Activated CD8-positive, alpha-beta T cell treated with anti-CD3 and anti-CD28 coated beads for 36 hours (primary cell): ENCODE data around the gene MYO1D. TPM values are rescaled to one million over a fixed set of nuclear protein-coding genes. Genes with fewer than 3 reads are reported as not detected.
"Not testable (repeated sequence)": the region's sequence is repeated elsewhere in the genome, so short reads cannot be mapped to it uniquely, and the experiment has no call there.

Experiments
- ATAC-seq: fragments of 200-7000 bp; cut with Tn5 transposase; one replicate; pipeline ENCODE4 v1.10.0; 2021; ENCODE audit warnings: mild to moderate bottlenecking, moderate library complexity
- CTCF ChIA-PET: fragments of 350-600 bp; sonication (Branson Sonifier 250); formaldehyde crosslinking; loops from one replicate; lab custom pipeline; 2021; ENCODE audit warnings: antibody characterized with exemption; lab: Charles Lee
- POLR2A ChIA-PET: fragments of 350-600 bp; sonication (Branson Sonifier 250); formaldehyde crosslinking; loops from one replicate; lab custom pipeline; 2021; ENCODE audit warnings: antibody characterized with exemption; lab: Charles Lee
- DNase-seq: peaks from one replicate; pipeline ENCODE4 v3.0.0-alpha.2; 2020
- H3K27ac Mint-ChIP-seq: one replicate; pipeline ENCODE4 v1.8.0; 2021; ENCODE audit warnings: mild to moderate bottlenecking, mixed read lengths
- H3K27me3 Mint-ChIP-seq: one replicate; pipeline ENCODE4 v1.8.0; 2021; ENCODE audit warnings: mixed read lengths
- H3K36me3 Mint-ChIP-seq: one replicate; pipeline ENCODE4 v1.8.0; 2021; ENCODE audit warnings: low read depth, mixed read lengths
- H3K4me1 Mint-ChIP-seq: one replicate; pipeline ENCODE4 v1.8.0; 2021; ENCODE audit warnings: low read depth, mixed read lengths
- H3K4me3 Mint-ChIP-seq: one replicate; pipeline ENCODE4 v1.8.0; 2021; ENCODE audit warnings: mild to moderate bottlenecking, moderate library complexity, mixed read lengths
- H3K9me3 Mint-ChIP-seq: one replicate; pipeline ENCODE4 v1.8.0; 2021; ENCODE audit warnings: mixed read lengths
- CTCF ChIP-seq: fragments of 200-600 bp; IDR thresholded peaks from one replicate; pipeline ENCODE4 v1.8.0; 2022; ENCODE audit warnings: antibody characterized with exemption, mild to moderate bottlenecking
- intact Hi-C: fragments of 100-400 bp; cut with micrococcal nuclease; formaldehyde crosslinking; loops from one replicate; pipeline ENCODE4 v1.10.0; 2022
- total RNA-seq, 2 experiments: library from RNA; stranded (reverse); gene quantifications; one replicate each; pipeline ENCODE4 v1.2.3, GENCODE V29; 2021

The MYO1D gene
- total RNA-seq, 2 experiments from 2014 or later, result 8.3 to 9.2 TPM

- H3K4me3 Mint-ChIP-seq, result no peak overlapping the region
- H3K27ac Mint-ChIP-seq, result no peak overlapping the region
- DNase-seq (no peak), ATAC-seq (no peak)
- TF ChIP-seq CTCF, result no peak
- ChIA-PET POLR2A (no interaction called here), CTCF (interaction anchor here (3.1 to 3.9 kb wide), 3 partner anchors 12 to 173 kb away, joined by 10 to 32 read pairs (median 25); no protein-coding TSS in a partner anchor)
- H3K36me3 Mint-ChIP-seq, result peaks cover 1% of the 10 kb centered on the region
- H3K27me3 Mint-ChIP-seq, result no peaks in the 10 kb centered on the region
- intact Hi-C loops, result no loop called here
- H3K9me3 Mint-ChIP-seq, result no peaks in the 10 kb centered on the region
- H3K4me1 Mint-ChIP-seq, result no peaks in the 10 kb centered on the region
Measured at GRCh38 chr17:32656886-32657285, 220.0 kb downstream of the MYO1D start.

GRCh38 chr17:32654324-32654723 lies 222.6 kb downstream of the MYO1D start:
- Mint-ChIP-seq H3K4me1 (no peaks in the 10 kb centered on the region), H3K36me3 (peaks cover 19% of the 10 kb centered on the region), H3K27ac (no peak overlapping the region), H3K4me3 (no peak overlapping the region), H3K27me3 (no peaks in the 10 kb centered on the region), H3K9me3 (peaks cover 8% of the 10 kb centered on the region)
- DNase-seq, result no peak
- ATAC-seq, result no peak
- TF ChIP-seq CTCF, result no peak
- POLR2A ChIA-PET, result no interaction called here
- intact Hi-C loops, result no loop called here
- CTCF ChIA-PET, result no interaction called here

DNA sequence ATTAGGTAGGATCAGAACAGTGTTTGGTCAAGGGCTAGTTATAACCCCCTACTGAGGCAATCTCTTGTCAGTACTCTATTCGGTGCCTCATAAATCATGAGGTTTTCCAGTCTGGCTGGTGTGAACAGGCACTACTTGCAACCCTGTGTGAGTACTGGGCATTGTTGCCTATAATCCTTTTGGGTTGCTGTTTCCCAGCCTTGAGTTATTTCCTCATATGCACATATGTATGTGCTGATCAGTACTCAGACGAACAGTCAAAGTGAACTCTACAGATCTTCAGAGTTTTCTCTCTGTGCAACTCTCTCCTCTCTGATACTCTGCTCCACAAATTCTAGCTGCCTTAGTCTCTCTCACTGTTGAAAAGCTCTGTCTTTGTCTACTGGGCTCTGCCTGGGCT lies 225.8 kb downstream of the MYO1D start:
- POLR2A ChIA-PET, result interaction anchor here (0.8 kb wide), 1 partner anchor 12 kb away, joined by 4 read pairs; no protein-coding TSS in a partner anchor
- no peak for ATAC-seq
- Mint-ChIP-seq H3K27me3 (no peaks in the 10 kb centered on the region), H3K4me3 (no peak overlapping the region), H3K27ac (no peak overlapping the region), H3K9me3 (peaks cover 8% of the 10 kb centered on the region), H3K4me1 (no peaks in the 10 kb centered on the region), H3K36me3 (peaks cover 19% of the 10 kb centered on the region)
- CTCF ChIA-PET, result interaction anchor here (1.2 to 3.8 kb wide), 2 partner anchors 8 to 189 kb away, joined by 3 to 25 read pairs; no protein-coding TSS in a partner anchor
- TF ChIP-seq CTCF, result no peak
- DNase-seq, result no peak
- intact Hi-C loops, result no loop called here

GRCh38 chr17:32648450-32648849 lies 228.5 kb downstream of the MYO1D start:
- Mint-ChIP-seq H3K9me3 (peaks cover 8% of the 10 kb centered on the region), H3K27ac (no peak overlapping the region), H3K36me3 (peaks cover 19% of the 10 kb centered on the region), H3K27me3 (no peaks in the 10 kb centered on the region), H3K4me3 (no peak overlapping the region), H3K4me1 (no peaks in the 10 kb centered on the region)
- intact Hi-C loops, result no loop called here
- CTCF ChIA-PET, result interaction anchor here (3.8 kb wide), 1 partner anchor 10 kb away, joined by 25 read pairs; no protein-coding TSS in a partner anchor
- DNase-seq (no peak), ATAC-seq (no peak)
- no peak for TF ChIP-seq CTCF
- POLR2A ChIA-PET, result no interaction called here

DNA sequence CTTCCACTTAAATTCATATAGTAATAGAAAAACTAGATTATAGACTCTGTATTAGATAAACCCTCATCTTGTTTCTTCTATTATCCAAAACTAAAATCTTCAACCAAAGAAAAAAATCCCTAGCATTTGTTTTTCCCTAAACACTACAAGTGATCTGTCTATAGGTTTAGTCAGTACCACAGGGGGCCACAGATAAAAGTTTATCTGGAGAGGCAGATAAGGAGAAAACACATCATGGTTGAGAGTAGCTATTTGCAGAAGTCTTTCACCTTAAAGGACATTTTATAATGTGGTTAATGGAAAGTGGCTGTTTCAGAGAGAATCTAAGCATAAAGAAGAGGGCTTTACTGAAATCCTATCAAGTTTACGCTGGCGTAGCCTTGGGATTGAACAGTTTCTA lies 230.0 kb downstream of the MYO1D start:
- intact Hi-C loops, result no loop called here
- Mint-ChIP-seq H3K4me1 (no peaks in the 10 kb centered on the region), H3K27me3 (no peaks in the 10 kb centered on the region), H3K9me3 (peaks cover 8% of the 10 kb centered on the region), H3K27ac (no peak overlapping the region), H3K36me3 (peaks cover 19% of the 10 kb centered on the region), H3K4me3 (no peak overlapping the region)
- TF ChIP-seq CTCF, result no peak
- ChIA-PET POLR2A (no interaction called here), CTCF (interaction anchor here (1.3 to 2.0 kb wide), 2 partner anchors 12 to 81 kb away, joined by 3 to 8 read pairs; no protein-coding TSS in a partner anchor)
- no peak for ATAC-seq
- no peak for DNase-seq

DNA sequence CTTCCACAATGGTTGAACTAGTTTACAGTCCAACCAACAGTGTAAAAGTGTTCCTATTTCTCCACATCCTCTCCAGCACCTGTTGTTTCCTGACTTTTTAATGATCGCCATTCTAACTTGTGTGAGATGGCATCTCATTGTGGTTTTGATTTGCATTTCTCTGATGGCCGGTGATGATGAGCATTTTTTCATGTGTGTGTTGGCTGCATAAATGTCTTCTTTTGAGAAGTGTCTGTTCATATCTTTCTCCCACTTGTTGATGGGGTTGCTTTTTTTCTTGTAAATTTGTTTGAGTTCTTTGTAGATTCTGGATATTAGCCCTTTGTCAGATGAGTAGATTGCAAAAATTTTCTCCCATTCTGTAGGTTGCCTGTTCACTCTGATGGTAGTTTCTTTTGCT lies 235.4 kb downstream of the MYO1D start:
- H3K36me3 Mint-ChIP-seq, H3K27me3 Mint-ChIP-seq, DNase-seq, H3K4me1 Mint-ChIP-seq, ATAC-seq, H3K27ac Mint-ChIP-seq, intact Hi-C loops, H3K9me3 Mint-ChIP-seq, H3K4me3 Mint-ChIP-seq, CTCF ChIA-PET, POLR2A ChIA-PET: not testable (repeated sequence)
